HG03354 (cell line): Measurements from ENCODE around the gene SULT1A1.
"Not testable (repeated sequence)": the region's sequence is repeated elsewhere in the genome, so short reads cannot be mapped to it uniquely, and the experiment has no call there.

ENCODE experiments used
- ATAC-seq: cut with Tn5 transposase; IDR thresholded peaks from one replicate; pipeline ENCODE4 v1.9.1; 2021; ENCODE audit warnings: mild to moderate bottlenecking; ENCODE audit not compliant: unreplicated experiment, poor library complexity, severe bottlenecking

Gene SULT1A1

GRCh38 chr16:28610595-28611191 lies 849 bp upstream of the SULT1A1 start:
- ATAC-seq, result no peak

GRCh38 chr16:28608867-28609596 lies 812 bp downstream of the SULT1A1 start:
- not testable (repeated sequence) for ATAC-seq

- not testable (repeated sequence) for ATAC-seq
Measured at GRCh38 chr16:28608496-28608808, 1.4 kb downstream of the SULT1A1 start.

- ATAC-seq, result not testable (repeated sequence)
Measured at GRCh38 chr16:28607681-28608495, 2.0 kb downstream of the SULT1A1 start.

GRCh38 chr16:28607116-28607623 lies 2.7 kb downstream of the SULT1A1 start:
- no peak for ATAC-seq

- no peak for ATAC-seq
Measured at GRCh38 chr16:28606291-28607115, 3.3 kb downstream of the SULT1A1 start.

- no peak for ATAC-seq
Measured at GRCh38 chr16:28604186-28604565, 5.7 kb downstream of the SULT1A1 start.

GRCh38 chr16:28603381-28604185 lies 6.3 kb downstream of the SULT1A1 start:
- ATAC-seq, result no peak

GRCh38 chr16:28602529-28602928 lies 7.3 kb downstream of the SULT1A1 start:
- ATAC-seq, result no peak

GRCh38 chr16:28602062-28602461 lies 7.8 kb downstream of the SULT1A1 start:
- not testable (repeated sequence) for ATAC-seq

- not testable (repeated sequence) for ATAC-seq
Measured at GRCh38 chr16:28601589-28601988, 8.3 kb downstream of the SULT1A1 start.

GRCh38 chr16:28600965-28601364 lies 8.9 kb downstream of the SULT1A1 start:
- ATAC-seq, result not testable (repeated sequence)

- peak; percentile 73 for ATAC-seq
Measured at GRCh38 chr16:28599377-28600285, 10.2 kb downstream of the SULT1A1 start.

- ATAC-seq, result no peak
Measured at GRCh38 chr16:28597692-28598261, 12.1 kb downstream of the SULT1A1 start.

GRCh38 chr16:28596840-28597691 lies 12.8 kb downstream of the SULT1A1 start, which contains the start of gene SULT1A2:
Gene SULT1A2, minus strand, starts transcription at chr16:28597050. Its CDS starts 1,120 bp downstream, at chr16:28595930.
- no peak for ATAC-seq

GRCh38 chr16:28596115-28596630 lies 13.7 kb downstream of the SULT1A1 start:
- ATAC-seq, result no peak
